ENCODE measurements around the gene LYST. TPM values are rescaled to one million over a fixed set of nuclear protein-coding genes. Genes with fewer than 3 reads are reported as not detected.

Gene LYST
- polyA plus RNA-seq, 1 donor (not counting 4 experiments of a cell fraction or from before 2014, with no cell fraction given) = 24.7 TPM

GRCh38 chr1:235832011-235832410, 34.7 kb downstream of the LYST start:
- no peak overlapping the region for H3K9ac ChIP-seq (ENCODE audit: control insufficient read depth, extremely low read depth, insufficient read depth, low read length)
- H3K36me3 ChIP-seq (ENCODE audit: control insufficient read depth in 2 of 2, extremely low read depth in 1 of 2, insufficient read depth in 2 of 2, low read length in 2 of 2) = peaks cover 0 to 3% of the 10 kb centered on the region in 2 experiments
- H3K27ac ChIP-seq (ENCODE audit: control insufficient read depth, insufficient read depth, low read length) = no peak overlapping the region
- H3K27me3 ChIP-seq (ENCODE audit: control insufficient read depth, extremely low read depth, insufficient read depth, low read length) = no peaks in the 10 kb centered on the region
- no peak overlapping the region for H3K4me3 ChIP-seq (ENCODE audit: control insufficient read depth in 2 of 3, extremely low read depth in 1 of 3, insufficient read depth in 2 of 3, low read depth in 1 of 3, low read length in 3 of 3)
- no peaks in the 10 kb centered on the region for H3K9me3 ChIP-seq (ENCODE audit: control insufficient read depth, low read depth, low read length)
- H4K20me1 ChIP-seq (ENCODE audit: control insufficient read depth, extremely low read depth, insufficient read depth, low read length) = no peaks in the 10 kb centered on the region
- H2AFZ ChIP-seq (ENCODE audit: control insufficient read depth, low read length) = no peak overlapping the region
- no peak for TF ChIP-seq EZH2 (IDR thresholded peaks at IDR 0.05; ENCODE audit: low read length)
- TF ChIP-seq CTCF (optimal IDR thresholded peaks at IDR 0.05 in 1 of 3, IDR thresholded peaks at IDR 0.05 in 1 of 3, conservative IDR thresholded peaks at IDR 0.05 in 1 of 3; ENCODE audit: extremely low read depth in 1 of 3, insufficient read depth in 2 of 3, low read length in 3 of 3) = no peak
- H3K79me2 ChIP-seq (ENCODE audit: control insufficient read depth, insufficient read depth, low read length) = peaks cover 18% of the 10 kb centered on the region
- no peak overlapping the region for H3K4me2 ChIP-seq (ENCODE audit: control insufficient read depth, extremely low read depth, insufficient read depth, low read depth, low read length)
- peaks cover 3% of the 10 kb centered on the region for H3K4me1 ChIP-seq (ENCODE audit: control insufficient read depth, extremely low read depth, insufficient read depth, low read length)
- H3K9me1 ChIP-seq (ENCODE audit: control insufficient read depth, extremely low read depth, insufficient read depth, low read length) = no peaks in the 10 kb centered on the region
- DNase-seq (ENCODE audit: low read depth, low spot score) (no peak), FAIRE-seq (no peak)
- dilution Hi-C loops (cut with MboI; ENCODE audit: extremely low pct_ligation_motif_present, low sequenced_read_pairs) = no loop called here

GRCh38 chr1:235831148-235831547, 35.6 kb downstream of the LYST start:
- no peaks in the 10 kb centered on the region for H3K9me1 ChIP-seq (ENCODE audit: control insufficient read depth, extremely low read depth, insufficient read depth, low read length)
- H2AFZ ChIP-seq (ENCODE audit: control insufficient read depth, low read length) = no peak overlapping the region
- peaks cover 10% of the 10 kb centered on the region for H3K79me2 ChIP-seq (ENCODE audit: control insufficient read depth, insufficient read depth, low read length)
- peaks cover 0 to 3% of the 10 kb centered on the region in 2 experiments for H3K36me3 ChIP-seq (ENCODE audit: control insufficient read depth in 2 of 2, extremely low read depth in 1 of 2, insufficient read depth in 2 of 2, low read length in 2 of 2)
- FAIRE-seq = no peak
- no peak overlapping the region for H3K27ac ChIP-seq (ENCODE audit: control insufficient read depth, insufficient read depth, low read length)
- H3K4me1 ChIP-seq (ENCODE audit: control insufficient read depth, extremely low read depth, insufficient read depth, low read length) = peaks cover 3% of the 10 kb centered on the region
- H3K4me2 ChIP-seq (ENCODE audit: control insufficient read depth, extremely low read depth, insufficient read depth, low read depth, low read length) = no peak overlapping the region
- no peak overlapping the region for H3K4me3 ChIP-seq (ENCODE audit: control insufficient read depth in 2 of 3, extremely low read depth in 1 of 3, insufficient read depth in 2 of 3, low read depth in 1 of 3, low read length in 3 of 3)
- no peak for TF ChIP-seq CTCF (optimal IDR thresholded peaks at IDR 0.05 in 1 of 3, IDR thresholded peaks at IDR 0.05 in 1 of 3, conservative IDR thresholded peaks at IDR 0.05 in 1 of 3; ENCODE audit: extremely low read depth in 1 of 3, insufficient read depth in 2 of 3, low read length in 3 of 3)
- no peaks in the 10 kb centered on the region for H3K27me3 ChIP-seq (ENCODE audit: control insufficient read depth, extremely low read depth, insufficient read depth, low read length)
- no peaks in the 10 kb centered on the region for H3K9me3 ChIP-seq (ENCODE audit: control insufficient read depth, low read depth, low read length)
- H3K9ac ChIP-seq (ENCODE audit: control insufficient read depth, extremely low read depth, insufficient read depth, low read length) = no peak overlapping the region
- DNase-seq (ENCODE audit: low read depth, low spot score) = no peak
- dilution Hi-C loops (cut with MboI; ENCODE audit: extremely low pct_ligation_motif_present, low sequenced_read_pairs) = no loop called here
- H4K20me1 ChIP-seq (ENCODE audit: control insufficient read depth, extremely low read depth, insufficient read depth, low read length) = no peaks in the 10 kb centered on the region
